A673 (cell line): ENCODE results near the gene MAST4. TPM values are rescaled to one million over a fixed set of nuclear protein-coding genes. Genes with fewer than 3 reads are reported as not detected.

Experiments used
- BruUV-seq: library from RNA; stranded (reverse); fragments of 400-500 nt; replicated peaks from 2 replicates; lab custom pipeline; 2021; lab: Mats Ljungman, UMichigan
- CTCF ChIA-PET: fragments of 300-600 bp; sonication (Branson Sonifier 250); formaldehyde crosslinking; loops from one replicate; lab custom pipeline; 2022; ENCODE audit warnings: antibody characterized with exemption; lab: Charles Lee
- POLR2A ChIA-PET: fragments of 300-600 bp; sonication (Branson Sonifier 250); formaldehyde crosslinking; loops from one replicate; lab custom pipeline; 2022; ENCODE audit warnings: antibody characterized with exemption; ENCODE audit not compliant: low non-redundant PET; lab: Charles Lee
- DNase-seq: peaks from one replicate; pipeline ENCODE4 v3.0.0-alpha.2; 2015; ENCODE audit warnings: low spot score
- H3K27ac ChIP-seq: fragments of 200-600 bp; sonication (generic); 2 replicates; pipeline ENCODE4 v1.5.1; 2016; ENCODE audit warnings: mixed run types, low read depth, mild to moderate bottlenecking, mixed read lengths, antibody characterized with exemption, low read length; ENCODE audit not compliant: poor library complexity, severe bottlenecking
- H3K27me3 ChIP-seq: fragments of 200-600 bp; sonication (generic); replicated peaks from 2 replicates; pipeline ENCODE4 v1.6.1; 2017; ENCODE audit warnings: mixed run types, low read depth, mild to moderate bottlenecking, mixed read lengths, antibody characterized with exemption, low read length; ENCODE audit not compliant: insufficient read depth, poor library complexity
- H3K36me3 ChIP-seq: fragments of 200-600 bp; sonication (generic); 2 replicates; pipeline ENCODE4 v1.6.1; 2016; ENCODE audit warnings: mixed run types, mild to moderate bottlenecking, mixed read lengths, antibody characterized with exemption, low read length; ENCODE audit not compliant: insufficient read depth, poor library complexity, severe bottlenecking
- H3K4me1 ChIP-seq: fragments of 200-600 bp; sonication (generic); 2 replicates; pipeline ENCODE4 v1.6.1; 2017; ENCODE audit warnings: mixed run types, mild to moderate bottlenecking, mixed read lengths, antibody characterized with exemption, low read length; ENCODE audit not compliant: insufficient read depth, poor library complexity, severe bottlenecking
- H3K4me3 ChIP-seq: fragments of 200-600 bp; sonication (generic); 2 replicates; pipeline ENCODE4 v1.5.1; 2016; ENCODE audit warnings: low read depth, mixed run types, mild to moderate bottlenecking, mixed read lengths, low read length; ENCODE audit not compliant: poor library complexity, severe bottlenecking
- H3K9me3 ChIP-seq: fragments of 200-600 bp; sonication (generic); 2 replicates; pipeline ENCODE4 v1.6.1; 2016; ENCODE audit warnings: mixed run types, low read depth, mild to moderate bottlenecking, mixed read lengths, antibody characterized with exemption, low read length; ENCODE audit not compliant: poor library complexity, severe bottlenecking
- EZH2 ChIP-seq: fragments of 200-600 bp; sonication (generic); IDR thresholded peaks from 2 replicates; pipeline ENCODE4 v1.6.1; 2017; ENCODE audit warnings: borderline replicate concordance, low read depth, mild to moderate bottlenecking, mixed read lengths, antibody characterized with exemption, low read length; ENCODE audit not compliant: poor library complexity, severe bottlenecking
- intact Hi-C: fragments of 100-400 bp; cut with micrococcal nuclease; formaldehyde crosslinking; loops from one replicate; pipeline ENCODE4 v1.10.0; 2022; ENCODE audit not compliant: unreplicated experiment
- total RNA-seq: library from RNA; stranded (reverse); gene quantifications from 2 replicates; pipeline ENCODE4 v1.2.3, GENCODE V29; 2021
- TF ChIP-seq, protein P1 (sequence below): fragments of 300-800, 200-600 bp; sonication (generic); conservative IDR thresholded peaks from 2 replicates; pipeline ENCODE4 v1.5.1; 2017; ENCODE audit warnings: low read depth, mild to moderate bottlenecking, antibody characterized with exemption, low read length, moderate library complexity, mixed read lengths

The MAST4 gene
- total RNA-seq, 1 experiment from 2014 or later = 4.5 TPM

GRCh38 chr5:67214036-67214435, 617.8 kb downstream of the MAST4 start:
- no peaks in the 10 kb centered on the region for H3K36me3 ChIP-seq
- BruUV-seq = no TSS peak
- no peak overlapping the region for H3K27ac ChIP-seq
- H3K27me3 ChIP-seq = no peaks in the 10 kb centered on the region
- no peaks in the 10 kb centered on the region for H3K4me1 ChIP-seq
- DNase-seq = no peak
- CTCF ChIA-PET = no interaction called here
- intact Hi-C loops = no loop called here
- TF ChIP-seq, protein P1, sequence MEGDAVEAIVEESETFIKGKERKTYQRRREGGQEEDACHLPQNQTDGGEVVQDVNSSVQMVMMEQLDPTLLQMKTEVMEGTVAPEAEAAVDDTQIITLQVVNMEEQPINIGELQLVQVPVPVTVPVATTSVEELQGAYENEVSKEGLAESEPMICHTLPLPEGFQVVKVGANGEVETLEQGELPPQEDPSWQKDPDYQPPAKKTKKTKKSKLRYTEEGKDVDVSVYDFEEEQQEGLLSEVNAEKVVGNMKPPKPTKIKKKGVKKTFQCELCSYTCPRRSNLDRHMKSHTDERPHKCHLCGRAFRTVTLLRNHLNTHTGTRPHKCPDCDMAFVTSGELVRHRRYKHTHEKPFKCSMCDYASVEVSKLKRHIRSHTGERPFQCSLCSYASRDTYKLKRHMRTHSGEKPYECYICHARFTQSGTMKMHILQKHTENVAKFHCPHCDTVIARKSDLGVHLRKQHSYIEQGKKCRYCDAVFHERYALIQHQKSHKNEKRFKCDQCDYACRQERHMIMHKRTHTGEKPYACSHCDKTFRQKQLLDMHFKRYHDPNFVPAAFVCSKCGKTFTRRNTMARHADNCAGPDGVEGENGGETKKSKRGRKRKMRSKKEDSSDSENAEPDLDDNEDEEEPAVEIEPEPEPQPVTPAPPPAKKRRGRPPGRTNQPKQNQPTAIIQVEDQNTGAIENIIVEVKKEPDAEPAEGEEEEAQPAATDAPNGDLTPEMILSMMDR = no peak
- TF ChIP-seq EZH2 = no peak
- no peak overlapping the region for H3K4me3 ChIP-seq
- no peaks in the 10 kb centered on the region for H3K9me3 ChIP-seq
- POLR2A ChIA-PET = no interaction called here

DNA sequence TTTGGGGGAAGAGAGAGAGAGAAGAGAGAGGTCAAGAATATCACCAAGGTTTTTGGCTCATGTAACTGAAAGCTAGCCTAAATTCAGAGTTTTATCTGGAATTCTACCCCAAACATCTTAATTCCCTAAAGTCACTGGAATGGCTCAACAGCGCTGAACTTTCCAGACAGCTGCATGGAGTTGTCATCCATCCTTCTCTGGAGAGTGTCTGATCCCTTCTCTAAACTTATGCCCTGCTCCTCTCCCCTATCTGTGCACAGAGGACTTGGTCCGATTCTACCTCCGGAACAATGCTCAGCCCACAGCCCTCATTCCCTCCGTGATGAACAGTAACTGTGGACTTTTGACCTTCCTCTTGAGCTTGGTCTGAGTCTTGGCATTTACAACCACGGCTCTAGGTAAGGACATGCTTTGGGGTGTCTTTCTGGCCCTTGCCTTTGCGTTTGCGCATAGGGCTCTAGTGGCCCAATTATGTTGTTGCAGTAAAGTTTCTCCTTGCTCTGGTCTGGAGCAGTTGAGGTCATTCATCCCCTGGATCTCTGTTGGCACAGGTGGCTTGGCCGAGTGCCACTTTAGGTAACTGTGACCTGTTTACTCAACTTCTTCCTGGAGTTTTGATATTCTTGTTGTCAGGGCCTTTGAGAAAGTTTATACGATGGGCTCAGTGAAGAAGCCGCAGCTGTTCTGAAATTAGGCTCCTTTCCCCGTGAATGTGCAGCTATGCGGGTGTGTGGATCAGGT, 618.7 kb downstream of the MAST4 start:
- POLR2A ChIA-PET = no interaction called here
- H3K36me3 ChIP-seq = no peaks in the 10 kb centered on the region
- intact Hi-C loops = no loop called here

DNA sequence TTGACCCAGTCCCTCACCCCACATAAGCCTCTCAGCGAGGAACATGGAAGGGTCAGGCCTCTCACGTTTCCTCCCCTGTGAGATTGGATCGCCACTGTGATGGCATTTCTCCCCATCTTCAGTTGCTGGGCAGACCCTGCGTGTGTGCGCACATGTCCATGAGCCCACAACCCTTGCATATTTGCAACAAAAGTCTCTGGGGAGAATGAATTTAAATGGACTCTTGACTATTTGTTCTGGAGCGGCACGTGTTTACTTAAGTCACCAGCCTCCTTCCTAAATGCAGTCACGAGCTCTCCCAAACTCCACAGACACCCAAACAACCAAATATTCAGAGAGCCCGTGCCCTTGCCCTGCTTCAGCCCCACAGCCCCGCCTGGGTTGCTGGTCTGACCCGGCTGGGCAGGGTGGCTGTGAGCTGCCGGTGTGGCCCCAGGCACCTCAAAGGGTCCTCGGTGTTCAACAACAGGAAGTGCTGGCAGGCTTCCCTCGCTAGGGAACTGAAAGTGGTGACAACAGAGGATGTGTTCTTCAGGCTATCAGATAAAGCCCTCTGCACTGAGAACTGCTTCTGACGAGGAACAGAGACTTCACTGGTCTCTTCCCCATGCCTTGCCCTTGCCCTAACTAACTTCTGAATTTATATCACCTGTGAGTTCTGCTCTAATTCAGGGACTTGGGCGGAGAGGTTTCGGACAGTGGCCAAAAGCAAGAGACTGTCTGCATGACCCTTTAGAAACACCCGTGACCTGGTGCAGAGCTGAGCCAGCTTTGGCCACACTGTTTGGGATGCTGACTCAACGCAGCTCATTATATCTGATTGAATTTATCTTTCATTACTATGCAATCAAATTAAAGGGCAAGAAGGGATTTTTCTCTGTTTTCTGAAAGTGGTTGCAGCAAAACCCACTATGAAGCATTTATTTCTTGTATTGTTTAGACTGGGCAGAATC, 619.6 kb downstream of the MAST4 start:
- Histone ChIP-seq H3K4me1 (no peaks in the 10 kb centered on the region), H3K27me3 (no peaks in the 10 kb centered on the region), H3K4me3 (no peak overlapping the region), H3K9me3 (no peaks in the 10 kb centered on the region), H3K27ac (no peak overlapping the region), H3K36me3 (no peaks in the 10 kb centered on the region)
- CTCF ChIA-PET = no interaction called here
- DNase-seq = no peak
- POLR2A ChIA-PET = no interaction called here
- intact Hi-C loops = no loop called here
- TF ChIP-seq, protein P1 = no peak
- no peak for TF ChIP-seq EZH2
- BruUV-seq = no TSS peak

More for the DNA sequence above, 618.7 kb downstream of the MAST4 start:
- CTCF ChIA-PET = no interaction called here
- Histone ChIP-seq H3K9me3 (no peaks in the 10 kb centered on the region), H3K4me3 (no peak overlapping the region), H3K27ac (no peak overlapping the region), H3K4me1 (no peaks in the 10 kb centered on the region), H3K27me3 (no peaks in the 10 kb centered on the region)
- DNase-seq = no peak
- no TSS peak for BruUV-seq
- TF ChIP-seq, protein P1 = no peak
- TF ChIP-seq EZH2 = no peak
